SK-MEL-5 (cell line): Measurements from ENCODE around the gene ATP2B3. TPM values are rescaled to one million over a fixed set of nuclear protein-coding genes. Genes with fewer than 3 reads are reported as not detected.

Experiments
- DNase-seq: peaks from one replicate; pipeline ENCODE4 v3.0.0-alpha.2; 2016; ENCODE audit warnings: low read depth, low spot score
- in situ Hi-C: cut with HindIII; loops from 2 replicates; pipeline ENCODE4 v1.10.0; 2016; ENCODE audit warnings: low sequenced_read_pairs, high pct_unique_total_duplicates, low pct_unique_long_range_greater_than_20kb
- total RNA-seq: library from RNA; depleted of rRNA; stranded (reverse); fragments of >200 nt; shearing (Covaris generic); gene quantifications from 2 replicates; pipeline ENCODE4 v1.2.3, GENCODE V29; 2014; rRNA removed

Gene ATP2B3
- total RNA-seq, 1 experiment from 2014 or later, result 0.05 TPM

DNA sequence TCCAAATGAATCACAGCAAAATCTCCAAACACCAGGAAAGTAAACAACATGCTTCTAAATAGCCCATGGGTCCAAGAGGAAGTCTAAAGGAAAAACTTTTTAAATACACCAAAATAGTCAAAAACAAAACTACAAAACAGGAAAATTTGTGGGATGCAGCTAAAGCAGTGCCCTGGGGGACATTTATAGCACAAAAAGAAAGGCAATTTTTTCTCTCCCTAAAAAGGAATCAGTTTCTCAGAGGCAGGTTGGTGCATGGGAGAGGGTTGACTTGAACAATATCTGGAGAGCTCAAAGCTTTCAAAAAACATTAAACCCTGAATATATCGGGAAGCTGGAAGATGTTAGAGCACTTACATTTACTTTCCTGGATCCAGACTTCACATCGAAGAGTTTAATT lies 113.9 kb downstream of the ATP2B3 start:
- DNase-seq, result no peak
- in situ Hi-C loops, result no loop called here

GRCh38 chrX:153631907-153632594 lies 114.6 kb downstream of the ATP2B3 start:
- no peak for DNase-seq
- in situ Hi-C loops, result no loop called here

Other genes starting within 250 kb of the ATP2B3 start
- not detected in 2 replicates for gene PNMA6F, start 195.9 kb upstream of the ATP2B3 start, total RNA-seq
- gene ZNF275, start 183.5 kb upstream of the ATP2B3 start, total RNA-seq, result 8.5 and 9.1 TPM in 2 replicates
- gene PNMA6E, start 116.3 kb upstream of the ATP2B3 start, total RNA-seq, result not detected in 2 replicates
- gene ZFP92, start 106.2 kb upstream of the ATP2B3 start, total RNA-seq, result 0.53 and 0.56 TPM in 2 replicates
- gene TREX2, start 71.6 kb upstream of the ATP2B3 start, total RNA-seq, result 0.19 and 0.40 TPM in 2 replicates
- 22.1 and 24.7 TPM in 2 replicates for gene HAUS7, start 47.1 kb upstream of the ATP2B3 start, total RNA-seq
- not detected in 2 replicates for gene BGN, start 22.7 kb upstream of the ATP2B3 start, total RNA-seq
- 44.4 and 45.2 TPM in 2 replicates for gene CCNQ, start 81.5 kb downstream of the ATP2B3 start, total RNA-seq
- gene DUSP9, start 129.6 kb downstream of the ATP2B3 start, total RNA-seq, result 6.1 and 6.8 TPM in 2 replicates
- 0.64 and 0.87 TPM in 2 replicates for gene PNCK, start 156.2 kb downstream of the ATP2B3 start, total RNA-seq
- gene SLC6A8, start 170.3 kb downstream of the ATP2B3 start, total RNA-seq, result 44.7 and 48.1 TPM in 2 replicates
- 363 and 424 TPM in 2 replicates for gene BCAP31, start 206.7 kb downstream of the ATP2B3 start, total RNA-seq
- 39.1 and 43.5 TPM in 2 replicates for gene ABCD1, start 207.2 kb downstream of the ATP2B3 start, total RNA-seq
- gene PLXNB3, start 246.6 kb downstream of the ATP2B3 start, total RNA-seq, result 2.7 and 4.8 TPM in 2 replicates